GM18502 (cell line): Measurements from ENCODE around the gene RASGRP2.
A peak's percentile ranks its signal among the peaks of the same experiment; 100 is the strongest.
"Not testable (repeated sequence)": the region's sequence is repeated elsewhere in the genome, so short reads cannot be mapped to it uniquely, and the experiment has no call there.

Experiments
- ATAC-seq: cut with Tn5 transposase; IDR thresholded peaks from one replicate; pipeline ENCODE4 v1.9.1; 2021; ENCODE audit warnings: mild to moderate bottlenecking; ENCODE audit not compliant: unreplicated experiment, poor library complexity

Gene RASGRP2

GRCh38 chr11:64710418-64711137 lies 33.4 kb downstream of the RASGRP2 start:
- no peak for ATAC-seq

GRCh38 chr11:64705501-64705900 lies 38.4 kb downstream of the RASGRP2 start:
- ATAC-seq: no peak

- ATAC-seq: no peak
These were observed 40.9 kb downstream of the RASGRP2 start for GRCh38 chr11:64703048-64703447.

- not testable (repeated sequence) for ATAC-seq
These were observed 42.0 kb downstream of the RASGRP2 start for GRCh38 chr11:64701956-64702355.

- ATAC-seq: no peak
These were observed 45.5 kb downstream of the RASGRP2 start for GRCh38 chr11:64698427-64698826.

GRCh38 chr11:64697663-64698375 lies 46.1 kb downstream of the RASGRP2 start:
- no peak for ATAC-seq

GRCh38 chr11:64696045-64696444 lies 47.9 kb downstream of the RASGRP2 start:
- ATAC-seq: no peak

GRCh38 chr11:64695548-64695947 lies 48.4 kb downstream of the RASGRP2 start:
- ATAC-seq: no peak

- ATAC-seq: no peak
These were observed 49.0 kb downstream of the RASGRP2 start for GRCh38 chr11:64694821-64695365.

GRCh38 chr11:64694026-64694755 lies 49.8 kb downstream of the RASGRP2 start:
- no peak for ATAC-seq

GRCh38 chr11:64692764-64693331 lies 51.1 kb downstream of the RASGRP2 start:
- no peak for ATAC-seq

- ATAC-seq: no peak
These were observed 52.4 kb downstream of the RASGRP2 start for GRCh38 chr11:64691543-64691942.

GRCh38 chr11:64690235-64690634 lies 53.7 kb downstream of the RASGRP2 start:
- ATAC-seq: no peak

- ATAC-seq: peak; percentile 78
These were observed 55.4 kb downstream of the RASGRP2 start for GRCh38 chr11:64688534-64688982.

- no peak for ATAC-seq
These were observed 56.1 kb downstream of the RASGRP2 start for GRCh38 chr11:64687643-64688533.

- no peak for ATAC-seq
These were observed 56.7 kb downstream of the RASGRP2 start for GRCh38 chr11:64687204-64687603.

GRCh38 chr11:64686466-64687170 lies 57.3 kb downstream of the RASGRP2 start:
- no peak for ATAC-seq

GRCh38 chr11:64685536-64685935 lies 58.4 kb downstream of the RASGRP2 start:
- no peak for ATAC-seq

GRCh38 chr11:64684357-64684756 lies 59.6 kb downstream of the RASGRP2 start:
- no peak for ATAC-seq
